Loucy (cell line): ENCODE data around the gene MACROH2A1.

Experiments
- EZH2phosphoT487 ChIP-seq: fragments of 200-600 bp; IDR thresholded peaks from 2 replicates; pipeline ENCODE4 v1.6.1; 2018; ENCODE audit warnings: antibody characterized with exemption, mild to moderate bottlenecking, moderate library complexity, borderline replicate concordance
- TF ChIP-seq, protein P1 (sequence below): fragments of 200-600 bp; sonication (generic); conservative IDR thresholded peaks from 2 replicates; pipeline ENCODE4 v1.5.1; 2014; ENCODE audit warnings: mild to moderate bottlenecking, antibody characterized with exemption, low read length

DNA sequence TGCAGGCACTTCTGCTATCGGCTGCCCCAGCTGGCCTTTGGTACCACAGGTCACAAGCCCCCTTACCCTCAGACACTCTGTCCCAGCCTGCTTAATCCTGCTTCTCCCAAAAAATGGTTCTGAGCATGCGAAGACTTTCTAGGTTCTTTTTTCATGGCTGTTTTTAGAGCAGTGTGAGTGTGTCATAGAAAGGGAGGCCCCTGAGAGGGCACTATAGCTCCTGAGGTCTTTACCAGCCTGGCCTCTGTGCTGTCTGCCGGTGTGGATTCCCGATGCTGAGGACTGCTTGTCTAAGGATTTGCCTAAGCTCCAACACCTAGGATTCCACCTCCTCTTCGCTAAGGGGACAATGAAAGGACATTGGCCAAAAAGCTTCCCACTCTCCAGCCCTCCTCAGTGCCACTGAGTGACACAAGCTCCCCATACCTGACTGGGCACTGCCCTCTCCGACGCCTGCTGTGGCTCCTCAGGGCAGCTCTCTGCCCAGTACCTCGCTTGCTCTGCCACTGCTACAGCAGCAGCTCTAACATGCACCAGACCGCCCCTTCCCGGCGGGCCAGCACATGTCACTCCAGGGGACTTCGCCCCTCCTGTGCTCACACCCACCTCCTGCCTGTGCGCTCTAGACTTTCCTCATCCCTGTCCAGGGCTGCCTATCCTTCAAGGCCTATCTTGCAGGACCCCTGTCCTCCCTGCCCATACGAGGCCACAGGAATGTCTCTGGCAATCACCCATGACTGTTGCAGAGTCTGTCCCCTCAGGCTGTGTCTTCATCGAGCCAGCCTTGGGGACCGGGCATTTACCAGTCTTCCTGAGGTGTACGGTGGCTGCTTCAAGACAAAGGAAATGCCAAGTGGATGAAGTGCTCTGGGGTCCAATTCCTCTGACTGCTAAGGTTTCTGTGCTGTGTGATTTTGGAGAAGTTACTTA, 21.0 kb downstream of the MACROH2A1 start:
- TF ChIP-seq, protein P1, sequence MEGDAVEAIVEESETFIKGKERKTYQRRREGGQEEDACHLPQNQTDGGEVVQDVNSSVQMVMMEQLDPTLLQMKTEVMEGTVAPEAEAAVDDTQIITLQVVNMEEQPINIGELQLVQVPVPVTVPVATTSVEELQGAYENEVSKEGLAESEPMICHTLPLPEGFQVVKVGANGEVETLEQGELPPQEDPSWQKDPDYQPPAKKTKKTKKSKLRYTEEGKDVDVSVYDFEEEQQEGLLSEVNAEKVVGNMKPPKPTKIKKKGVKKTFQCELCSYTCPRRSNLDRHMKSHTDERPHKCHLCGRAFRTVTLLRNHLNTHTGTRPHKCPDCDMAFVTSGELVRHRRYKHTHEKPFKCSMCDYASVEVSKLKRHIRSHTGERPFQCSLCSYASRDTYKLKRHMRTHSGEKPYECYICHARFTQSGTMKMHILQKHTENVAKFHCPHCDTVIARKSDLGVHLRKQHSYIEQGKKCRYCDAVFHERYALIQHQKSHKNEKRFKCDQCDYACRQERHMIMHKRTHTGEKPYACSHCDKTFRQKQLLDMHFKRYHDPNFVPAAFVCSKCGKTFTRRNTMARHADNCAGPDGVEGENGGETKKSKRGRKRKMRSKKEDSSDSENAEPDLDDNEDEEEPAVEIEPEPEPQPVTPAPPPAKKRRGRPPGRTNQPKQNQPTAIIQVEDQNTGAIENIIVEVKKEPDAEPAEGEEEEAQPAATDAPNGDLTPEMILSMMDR = no peak; the same call in 1 of the 2 replicates
- TF ChIP-seq EZH2phosphoT487 = no peak
